Suprapubic skin (tissue), 4 donors: Measurements from ENCODE around the gene VTA1. TPM values are rescaled to one million over a fixed set of nuclear protein-coding genes. Genes with fewer than 3 reads are reported as not detected.
"Not testable (repeated sequence)": the region's sequence is repeated elsewhere in the genome, so short reads cannot be mapped to it uniquely, and the experiment has no call there.

Experiments
- DNase-seq, 2 donors: peaks; one replicate each; pipeline ENCODE4 v3.0.0-alpha.2; 2019; ENCODE audit warnings: low spot score in 2 of 2
- H3K27ac ChIP-seq: fragments of 200-600 bp; sonication (generic); one replicate; pipeline ENCODE4 v1.5.1; 2019
- H3K27me3 ChIP-seq: fragments of 200-600 bp; sonication (generic); one replicate; pipeline ENCODE4 v1.5.1; 2019
- H3K36me3 ChIP-seq: fragments of 200-600 bp; sonication (generic); one replicate; pipeline ENCODE4 v1.5.1; 2019
- H3K4me1 ChIP-seq: fragments of 200-600 bp; sonication (generic); one replicate; pipeline ENCODE4 v1.5.1; 2019
- H3K4me3 ChIP-seq: fragments of 200-600 bp; sonication (generic); one replicate; pipeline ENCODE4 v1.5.1; 2019; ENCODE audit warnings: mild to moderate bottlenecking
- H3K9me3 ChIP-seq: fragments of 200-600 bp; sonication (generic); one replicate; pipeline ENCODE4 v1.5.1; 2019
- CTCF ChIP-seq, 2 donors: fragments of 200-600 bp in 1 of 2; fragments of 450-650 bp in 1 of 2; sonication (generic) in 1 of 2; IDR thresholded peaks; one replicate each; pipeline ENCODE4 v1.5.1; 2016 to 2019; ENCODE audit warnings: antibody characterized with exemption in 2 of 2, mild to moderate bottlenecking in 1 of 2, moderate library complexity in 1 of 2
- EP300 ChIP-seq: sonication (generic); formaldehyde crosslinking; IDR thresholded peaks from one replicate; pipeline ENCODE4 v1.6.1; 2017; ENCODE audit warnings: antibody characterized with exemption
- POLR2A ChIP-seq, 2 donors: fragments of 450-650 bp; IDR thresholded peaks; one replicate each; pipeline ENCODE4 v1.6.1; 2017; ENCODE audit warnings: antibody characterized with exemption in 2 of 2, mild to moderate bottlenecking in 2 of 2, moderate library complexity in 2 of 2
- POLR2AphosphoS5 ChIP-seq, 3 donors: sonication (generic); formaldehyde crosslinking; IDR thresholded peaks; one replicate each; pipeline ENCODE4 v1.6.1; 2017; ENCODE audit warnings: antibody characterized with exemption in 3 of 3
- WGBS: methylation state at CpG from one replicate; pipeline ENCODE4 v1.1.5; 2018; 5-methylcytosine and 5-hydroxymethylcytosine counted together
- total RNA-seq, 4 donors: library from RNA; depleted of rRNA; stranded (reverse); fragments of >200 nt; gene quantifications; one replicate each; pipeline ENCODE4 v1.1.0, GENCODE V29; 2016

The VTA1 gene
- total RNA-seq, 4 donors from 2014 or later = 35.5 to 58.1 (median 40.5) TPM

DNA sequence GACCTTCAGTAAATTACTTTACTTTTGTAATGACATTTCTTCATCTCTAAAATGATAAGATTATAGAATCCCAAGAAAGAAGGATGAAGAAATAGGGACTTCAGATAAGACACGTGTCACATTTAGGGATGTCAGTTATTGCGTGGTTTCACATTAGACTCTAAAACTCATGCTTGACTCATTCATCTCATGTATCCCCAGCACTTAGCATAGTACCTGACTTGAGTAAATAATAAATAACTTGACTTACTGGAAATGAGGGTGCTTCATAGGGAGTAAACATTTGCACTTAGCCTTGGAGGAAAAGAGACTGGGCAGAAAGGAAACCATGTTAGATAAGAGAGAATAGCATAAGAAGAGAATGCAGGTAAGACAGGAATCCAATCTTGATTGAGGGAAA, 37.2 kb downstream of the VTA1 start:
- H3K36me3 ChIP-seq = no peaks in the 10 kb centered on the region
- WGBS = 92% methylated on average over 2 of the region's 2 CpGs

GRCh38 chr6:142185641-142186040, 38.6 kb downstream of the VTA1 start:
- no peaks in the 10 kb centered on the region for H3K4me1 ChIP-seq
- peaks cover 8% of the 10 kb centered on the region for H3K36me3 ChIP-seq
- H3K4me3 ChIP-seq = no peak overlapping the region
- no peak for DNase-seq
- WGBS = 85% methylated on average over 1 of the region's 1 CpG
- no peak overlapping the region for H3K27ac ChIP-seq
- no peaks in the 10 kb centered on the region for H3K9me3 ChIP-seq
- no peaks in the 10 kb centered on the region for H3K27me3 ChIP-seq
- TF ChIP-seq POLR2AphosphoS5 (IDR thresholded peaks at IDR 0.05) (no peak), EP300 (no peak), CTCF (IDR thresholded peaks at IDR 0.05) (no peak), POLR2A (IDR thresholded peaks at IDR 0.05) (no peak)

More for the DNA sequence above, 37.2 kb downstream of the VTA1 start:
- H3K4me3 ChIP-seq = no peak overlapping the region
- no peaks in the 10 kb centered on the region for H3K27me3 ChIP-seq
- H3K4me1 ChIP-seq = no peaks in the 10 kb centered on the region
- H3K27ac ChIP-seq = no peak overlapping the region
- H3K9me3 ChIP-seq = no peaks in the 10 kb centered on the region
- DNase-seq = no peak
- TF ChIP-seq POLR2AphosphoS5 (IDR thresholded peaks at IDR 0.05) (no peak), CTCF (IDR thresholded peaks at IDR 0.05) (no peak), EP300 (no peak), POLR2A (IDR thresholded peaks at IDR 0.05) (no peak)

DNA sequence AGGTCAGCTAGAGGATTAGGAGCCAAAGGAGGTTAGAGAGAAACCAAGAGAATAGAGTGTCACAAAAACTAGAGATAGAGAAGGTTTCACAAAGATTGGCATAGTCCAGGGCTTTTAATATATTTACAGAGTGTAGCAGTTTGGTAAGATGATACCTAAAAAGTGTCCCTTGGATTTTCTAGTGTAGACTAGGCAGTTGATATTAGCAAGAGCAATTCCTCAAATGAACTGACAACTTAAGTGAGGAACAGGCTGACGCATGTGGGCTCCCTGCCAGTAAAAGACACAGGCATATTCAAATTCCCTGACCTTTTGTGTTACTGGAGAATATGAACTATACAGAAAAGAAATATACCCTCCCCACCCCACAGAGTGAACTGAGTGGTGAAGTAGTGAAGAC, 40.1 kb downstream of the VTA1 start:
- TF ChIP-seq EP300 (no peak), POLR2A (IDR thresholded peaks at IDR 0.05) (no peak), CTCF (IDR thresholded peaks at IDR 0.05) (no peak)
- DNase-seq = no peak
- Histone ChIP-seq H3K4me1 (no peaks in the 10 kb centered on the region), H3K4me3 (no peak overlapping the region), H3K36me3 (peaks cover 8% of the 10 kb centered on the region), H3K9me3 (no peaks in the 10 kb centered on the region), H3K27ac (no peak overlapping the region), H3K27me3 (no peaks in the 10 kb centered on the region)
- 23% methylated on average over 1 of the region's 1 CpG for WGBS

GRCh38 chr6:142188341-142188740, 41.3 kb downstream of the VTA1 start:
- H3K4me1 ChIP-seq, DNase-seq, H3K9me3 ChIP-seq, H3K36me3 ChIP-seq, H3K27ac ChIP-seq, H3K27me3 ChIP-seq, H3K4me3 ChIP-seq: not testable (repeated sequence)
- 91% methylated on average over 8 of the region's 8 CpGs for WGBS

- WGBS = 93% methylated on average over 2 of the region's 2 CpGs
- no peaks in the 10 kb centered on the region for H3K27me3 ChIP-seq
- no peaks in the 10 kb centered on the region for H3K9me3 ChIP-seq
- H3K4me1 ChIP-seq = no peaks in the 10 kb centered on the region
- H3K27ac ChIP-seq = no peak overlapping the region
- no peak for DNase-seq
- H3K4me3 ChIP-seq = no peak overlapping the region
- peaks cover 8% of the 10 kb centered on the region for H3K36me3 ChIP-seq
- TF ChIP-seq CTCF (IDR thresholded peaks at IDR 0.05) = no peak
- no peak for TF ChIP-seq POLR2AphosphoS5 (IDR thresholded peaks at IDR 0.05)
- TF ChIP-seq POLR2A (IDR thresholded peaks at IDR 0.05) = no peak
- no peak for TF ChIP-seq EP300
These were observed 42.0 kb downstream of the VTA1 start for GRCh38 chr6:142189057-142189456.

- H3K4me3 ChIP-seq = no peak overlapping the region
- no peaks in the 10 kb centered on the region for H3K4me1 ChIP-seq
- no peak for TF ChIP-seq POLR2AphosphoS5 (IDR thresholded peaks at IDR 0.05)
- TF ChIP-seq EP300 = no peak
- no peak for TF ChIP-seq POLR2A (IDR thresholded peaks at IDR 0.05)
- no peak for TF ChIP-seq CTCF (IDR thresholded peaks at IDR 0.05)
- H3K27me3 ChIP-seq = no peaks in the 10 kb centered on the region
- H3K9me3 ChIP-seq = no peaks in the 10 kb centered on the region
- DNase-seq = no peak
- WGBS = 92% methylated on average over 1 of the region's 1 CpG
- no peak overlapping the region for H3K27ac ChIP-seq
- H3K36me3 ChIP-seq = peaks cover 8% of the 10 kb centered on the region
These were observed 45.3 kb downstream of the VTA1 start for GRCh38 chr6:142192343-142192742.
